Esophagus squamous epithelium (tissue), 5 donors: ENCODE results near the gene AUTS2. TPM values are rescaled to one million over a fixed set of nuclear protein-coding genes. Genes with fewer than 3 reads are reported as not detected.

ENCODE experiments used
- DNase-seq: peaks from one replicate; lab custom pipeline; 2025; lab: John Stamatoyannopoulos, UW
- H3K27ac ChIP-seq, 4 donors: fragments of 200-600 bp; sonication (generic); one replicate each; pipeline ENCODE4 v1.5.1; 2016 to 2019; ENCODE audit warnings: mild to moderate bottlenecking in 1 of 4
- H3K27me3 ChIP-seq, 4 donors: fragments of 200-600 bp; sonication (generic); 1 replicate in 3 of 4; 2 replicates in 1 of 4; pipeline versions ENCODE4 v1.5.1 to v1.6.0; 2017 to 2021; ENCODE audit warnings: antibody characterized with exemption in 1 of 4
- H3K36me3 ChIP-seq, 3 donors: fragments of 200-600 bp; sonication (generic); one replicate each; pipeline ENCODE4 v1.5.1; 2016 to 2019
- H3K4me1 ChIP-seq, 3 donors: fragments of 200-600 bp; sonication (generic); one replicate each; pipeline ENCODE4 v1.5.1; 2017 to 2019
- H3K4me3 ChIP-seq, 4 donors: fragments of 200-600 bp; sonication (generic); 1 replicate in 3 of 4; 2 replicates in 1 of 4; pipeline ENCODE4 v1.5.1; 2016 to 2019; ENCODE audit warnings: mild to moderate bottlenecking in 2 of 4, moderate library complexity in 1 of 4
- H3K9me3 ChIP-seq, 3 donors: fragments of 200-600 bp; sonication (generic); one replicate each; pipeline ENCODE4 v1.5.1; 2016 to 2019
- POLR2A ChIP-seq, 4 donors: fragments of 450-650 bp; IDR thresholded peaks; one replicate each; pipeline ENCODE4 v1.6.1; 2017; ENCODE audit warnings: antibody characterized with exemption in 4 of 4, mild to moderate bottlenecking in 4 of 4, moderate library complexity in 3 of 4
- WGBS, 2 donors: methylation state at CpG; one replicate each; pipeline ENCODE4 v1.1.5; 2018; 5-methylcytosine and 5-hydroxymethylcytosine counted together
- intact Hi-C: fragments of 100-400 bp; cut with DNase I; formaldehyde crosslinking; loops from one replicate; pipeline ENCODE4 v1.15.0; 2022
- total RNA-seq, 4 donors: library from RNA; depleted of rRNA; stranded (reverse); fragments of >200 nt; gene quantifications; one replicate each; pipeline ENCODE4 v1.1.0, GENCODE V29; 2016
- TF ChIP-seq, protein P1 (sequence below), 6 experiments: fragments of 450-650 bp in 4 of 6; fragments of 200-600 bp in 2 of 6; sonication (generic) in 2 of 6; IDR thresholded peaks; one replicate each; pipeline ENCODE4 v1.5.1; 2016 to 2019; ENCODE audit warnings: antibody characterized with exemption in 6 of 6, mild to moderate bottlenecking in 4 of 6, moderate library complexity in 4 of 6
- donor health status: DM: yes; HTN: yes; CAD: no.

The AUTS2 gene
- total RNA-seq, 4 donors from 2014 or later: 9.5 to 36.2 (median 23.0) TPM

DNA sequence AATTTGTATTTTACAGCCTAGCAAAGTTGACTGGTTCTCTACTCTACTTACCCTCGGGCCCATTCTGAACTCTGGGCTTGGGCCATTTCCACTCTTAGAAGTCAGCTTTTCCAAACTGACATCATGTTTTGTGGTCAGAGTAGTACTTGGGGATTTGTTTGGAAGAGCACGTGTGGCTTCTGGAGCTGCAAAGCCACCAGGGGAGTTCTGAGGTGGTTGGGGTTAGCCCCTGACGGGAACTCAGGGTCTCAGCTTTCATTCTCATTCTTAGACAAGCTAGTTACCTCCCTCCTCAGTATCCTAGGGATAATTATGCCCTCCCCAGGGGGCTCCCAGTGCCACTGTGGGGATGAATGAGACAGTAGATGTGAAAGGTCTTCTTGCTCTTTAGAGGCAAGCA is 886.0 kb downstream of the AUTS2 start:
- Histone ChIP-seq H3K27ac (no peak overlapping the region), H3K27me3 (no peaks in the 10 kb centered on the region), H3K36me3 (no peaks in the 10 kb centered on the region), H3K4me1 (peaks cover 0 to 17% (median 3%) of the 10 kb centered on the region in 3 donors), H3K9me3 (no peaks in the 10 kb centered on the region), H3K4me3 (no peak overlapping the region)
- intact Hi-C loops: no loop called here
- no peak for DNase-seq
- WGBS, 2 donors: 84 to 96% methylated on average over 3 of the region's 3 CpGs
- TF ChIP-seq, protein P1, sequence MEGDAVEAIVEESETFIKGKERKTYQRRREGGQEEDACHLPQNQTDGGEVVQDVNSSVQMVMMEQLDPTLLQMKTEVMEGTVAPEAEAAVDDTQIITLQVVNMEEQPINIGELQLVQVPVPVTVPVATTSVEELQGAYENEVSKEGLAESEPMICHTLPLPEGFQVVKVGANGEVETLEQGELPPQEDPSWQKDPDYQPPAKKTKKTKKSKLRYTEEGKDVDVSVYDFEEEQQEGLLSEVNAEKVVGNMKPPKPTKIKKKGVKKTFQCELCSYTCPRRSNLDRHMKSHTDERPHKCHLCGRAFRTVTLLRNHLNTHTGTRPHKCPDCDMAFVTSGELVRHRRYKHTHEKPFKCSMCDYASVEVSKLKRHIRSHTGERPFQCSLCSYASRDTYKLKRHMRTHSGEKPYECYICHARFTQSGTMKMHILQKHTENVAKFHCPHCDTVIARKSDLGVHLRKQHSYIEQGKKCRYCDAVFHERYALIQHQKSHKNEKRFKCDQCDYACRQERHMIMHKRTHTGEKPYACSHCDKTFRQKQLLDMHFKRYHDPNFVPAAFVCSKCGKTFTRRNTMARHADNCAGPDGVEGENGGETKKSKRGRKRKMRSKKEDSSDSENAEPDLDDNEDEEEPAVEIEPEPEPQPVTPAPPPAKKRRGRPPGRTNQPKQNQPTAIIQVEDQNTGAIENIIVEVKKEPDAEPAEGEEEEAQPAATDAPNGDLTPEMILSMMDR (IDR thresholded peaks at IDR 0.05): no peak
- no peak for TF ChIP-seq POLR2A (IDR thresholded peaks at IDR 0.05)

- Histone ChIP-seq H3K27ac (no peak overlapping the region), H3K9me3 (no peaks in the 10 kb centered on the region), H3K36me3 (no peaks in the 10 kb centered on the region), H3K4me1 (no peaks in the 10 kb centered on the region), H3K4me3 (no peak overlapping the region), H3K27me3 (no peaks in the 10 kb centered on the region)
- intact Hi-C loops: no loop called here
- 85 to 98% methylated on average over 4 to 7 of the region's 7 CpGs for WGBS, 2 donors
- no peak for DNase-seq
- TF ChIP-seq, protein P1 (IDR thresholded peaks at IDR 0.05): no peak
- no peak for TF ChIP-seq POLR2A (IDR thresholded peaks at IDR 0.05)
These were observed 888.7 kb downstream of the AUTS2 start for GRCh38 chr7:70486977-70487376.

DNA sequence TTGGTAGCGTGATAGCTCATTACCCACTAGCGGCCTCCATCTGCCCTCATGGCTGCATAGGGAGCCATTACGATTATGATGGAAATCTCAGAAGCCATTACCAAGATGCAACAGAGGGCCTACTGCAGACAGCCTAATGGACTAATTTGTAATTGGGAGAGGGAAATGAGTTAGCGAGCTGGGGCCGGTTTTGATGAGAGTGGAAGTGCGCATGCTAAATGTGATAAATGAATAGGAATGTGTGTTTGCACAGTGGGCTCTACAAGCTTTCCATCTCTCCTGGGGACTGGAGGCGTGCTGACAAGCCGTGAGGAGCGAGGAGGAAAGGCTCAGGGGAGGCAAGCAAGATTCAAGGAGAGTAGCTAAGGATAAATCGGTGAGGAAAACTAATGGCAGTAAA is 889.2 kb downstream of the AUTS2 start:
- 90 to 97% methylated on average over 9 to 10 of the region's 10 CpGs for WGBS, 2 donors
- Histone ChIP-seq H3K9me3 (no peaks in the 10 kb centered on the region), H3K4me1 (no peaks in the 10 kb centered on the region), H3K27ac (no peak overlapping the region), H3K36me3 (no peaks in the 10 kb centered on the region), H3K4me3 (no peak overlapping the region), H3K27me3 (no peaks in the 10 kb centered on the region)
- TF ChIP-seq POLR2A (IDR thresholded peaks at IDR 0.05): no peak
- TF ChIP-seq, protein P1 (IDR thresholded peaks at IDR 0.05): no peak
- no peak for DNase-seq
- intact Hi-C loops: no loop called here

GRCh38 chr7:70487886-70488285 is 889.6 kb downstream of the AUTS2 start:
- no peak for DNase-seq
- H3K27ac ChIP-seq: no peak overlapping the region
- no peaks in the 10 kb centered on the region for H3K36me3 ChIP-seq
- intact Hi-C loops: no loop called here
- whole genome bisulfite sequencing, 2 donors: 93 to 96% methylated on average over 8 to 13 of the region's 13 CpGs
- no peaks in the 10 kb centered on the region for H3K27me3 ChIP-seq
- TF ChIP-seq, protein P1 (IDR thresholded peaks at IDR 0.05): no peak
- no peak for TF ChIP-seq POLR2A (IDR thresholded peaks at IDR 0.05)
- no peaks in the 10 kb centered on the region for H3K9me3 ChIP-seq
- H3K4me3 ChIP-seq: no peak overlapping the region
- H3K4me1 ChIP-seq: no peaks in the 10 kb centered on the region

GRCh38 chr7:70489813-70490212 is 891.5 kb downstream of the AUTS2 start:
- 29 to 30% methylated on average over 1 of the region's 1 CpG for WGBS, 2 donors
- no peaks in the 10 kb centered on the region for H3K36me3 ChIP-seq
- no peaks in the 10 kb centered on the region for H3K9me3 ChIP-seq
- H3K4me1 ChIP-seq: no peaks in the 10 kb centered on the region
- no peak overlapping the region for H3K27ac ChIP-seq
- no peaks in the 10 kb centered on the region for H3K27me3 ChIP-seq
- H3K4me3 ChIP-seq: no peak overlapping the region
- no peak for TF ChIP-seq POLR2A (IDR thresholded peaks at IDR 0.05)
- TF ChIP-seq, protein P1 (IDR thresholded peaks at IDR 0.05): no peak
- no peak for DNase-seq
- intact Hi-C loops: no loop called here
